Stimulated activated CD8-positive, alpha-beta memory T cell treated with anti-CD3 and anti-CD28 coated beads, Interleukin-15, amount 100 ng/mL, for 4 hours (primary cell): ENCODE results near the gene KRTAP21-3.
A peak's percentile ranks its signal among the peaks of the same experiment; 100 is the strongest.
"Not testable (repeated sequence)": the region's sequence is repeated elsewhere in the genome, so short reads cannot be mapped to it uniquely, and the experiment has no call there.

Source experiments
- DNase-seq, 2 donors: peaks; one replicate each; pipeline ENCODE4 v3.0.0-alpha.2; 2020; ENCODE audit warnings: low read depth in 2 of 2

KRTAP21-3 gene

GRCh38 chr21:30718239-30718909 lies at the start of gene KRTAP21-3:
Gene KRTAP21-3 (minus strand): TSS chr21:30718777. CDS start chr21:30718759, 18 bp downstream.
- no peak for DNase-seq

- DNase-seq, result no peak
These were observed 42.2 kb upstream of the KRTAP21-3 start for GRCh38 chr21:30760776-30761175.

- no peak for DNase-seq
These were observed 39.7 kb upstream of the KRTAP21-3 start for GRCh38 chr21:30758306-30758705.

- DNase-seq, result not testable (repeated sequence)
These were observed 36.8 kb upstream of the KRTAP21-3 start, which contains the start of gene KRTAP21-1 for GRCh38 chr21:30755328-30755727. Gene KRTAP21-1 (minus strand): TSS chr21:30755428. CDS start chr21:30755378, 50 bp downstream.

- no peak for DNase-seq
These were observed 28.6 kb upstream of the KRTAP21-3 start, which contains the start of gene KRTAP21-2 for GRCh38 chr21:30747159-30747558. Gene KRTAP21-2 (minus strand): TSS chr21:30747259. CDS start chr21:30747202, 57 bp downstream.

- no peak for DNase-seq
These were observed 21.9 kb upstream of the KRTAP21-3 start for GRCh38 chr21:30740462-30740861.

GRCh38 chr21:30733026-30733425 lies 14.4 kb upstream of the KRTAP21-3 start:
- no peak for DNase-seq

GRCh38 chr21:30726726-30727125 lies 8.1 kb upstream of the KRTAP21-3 start:
- DNase-seq, result no peak

GRCh38 chr21:30719401-30719800 lies 824 bp upstream of the KRTAP21-3 start:
- no peak for DNase-seq

GRCh38 chr21:30717105-30717504 lies 1.5 kb downstream of the KRTAP21-3 start:
- DNase-seq, result no peak

- DNase-seq, result no peak
These were observed 3.6 kb downstream of the KRTAP21-3 start for GRCh38 chr21:30714946-30715345.

GRCh38 chr21:30714456-30714855 lies 4.1 kb downstream of the KRTAP21-3 start:
- no peak for DNase-seq

GRCh38 chr21:30713766-30714165 lies 4.8 kb downstream of the KRTAP21-3 start:
- no peak for DNase-seq

GRCh38 chr21:30710499-30710898 lies 8.1 kb downstream of the KRTAP21-3 start:
- peak in 1 of 2 donors; percentile 9 for DNase-seq

GRCh38 chr21:30707409-30707808 lies 11.2 kb downstream of the KRTAP21-3 start:
- DNase-seq, result no peak

GRCh38 chr21:30695956-30696355 lies 22.6 kb downstream of the KRTAP21-3 start:
- DNase-seq, result no peak

GRCh38 chr21:30689822-30690221 lies 28.8 kb downstream of the KRTAP21-3 start:
- no peak for DNase-seq

GRCh38 chr21:30684506-30684905 lies 34.1 kb downstream of the KRTAP21-3 start:
- DNase-seq, result no peak

GRCh38 chr21:30680586-30680985 lies 38.0 kb downstream of the KRTAP21-3 start:
- DNase-seq, result no peak

- no peak for DNase-seq
These were observed 41.8 kb downstream of the KRTAP21-3 start for GRCh38 chr21:30676737-30677136.

GRCh38 chr21:30674312-30674711 lies 44.3 kb downstream of the KRTAP21-3 start:
- DNase-seq, result no peak

GRCh38 chr21:30672985-30673650 lies 45.5 kb downstream of the KRTAP21-3 start:
- no peak for DNase-seq

GRCh38 chr21:30668776-30669175 lies 49.8 kb downstream of the KRTAP21-3 start:
- DNase-seq, result no peak
